OCI-LY7 (cell line): ENCODE data around the gene TRIM38.

ENCODE experiments used
- CTCF ChIP-seq: fragments of 200-600 bp; sonication (generic); conservative IDR thresholded peaks from 2 replicates; pipeline ENCODE4 v1.5.1; 2014; ENCODE audit warnings: mild to moderate bottlenecking, antibody characterized with exemption, low read length, moderate library complexity, mixed read lengths
- EZH2phosphoT487 ChIP-seq: fragments of 200-600 bp; sonication (generic); IDR thresholded peaks from 2 replicates; pipeline ENCODE4 v1.6.1; 2018; ENCODE audit warnings: low read depth, borderline replicate concordance, mild to moderate bottlenecking, mixed run types, antibody characterized with exemption, low read length, moderate library complexity, mixed read lengths

- TF ChIP-seq CTCF (no peak), EZH2phosphoT487 (no peak)
Observed at GRCh38 chr6:25971187-25971821, 8.7 kb downstream of the TRIM38 start.
